ENCODE measurements around the gene CDC23. TPM values are rescaled to one million over a fixed set of nuclear protein-coding genes. Genes with fewer than 3 reads are reported as not detected.
A peak's percentile ranks its signal among the peaks of the same experiment; 100 is the strongest.

The CDC23 gene, protein sequence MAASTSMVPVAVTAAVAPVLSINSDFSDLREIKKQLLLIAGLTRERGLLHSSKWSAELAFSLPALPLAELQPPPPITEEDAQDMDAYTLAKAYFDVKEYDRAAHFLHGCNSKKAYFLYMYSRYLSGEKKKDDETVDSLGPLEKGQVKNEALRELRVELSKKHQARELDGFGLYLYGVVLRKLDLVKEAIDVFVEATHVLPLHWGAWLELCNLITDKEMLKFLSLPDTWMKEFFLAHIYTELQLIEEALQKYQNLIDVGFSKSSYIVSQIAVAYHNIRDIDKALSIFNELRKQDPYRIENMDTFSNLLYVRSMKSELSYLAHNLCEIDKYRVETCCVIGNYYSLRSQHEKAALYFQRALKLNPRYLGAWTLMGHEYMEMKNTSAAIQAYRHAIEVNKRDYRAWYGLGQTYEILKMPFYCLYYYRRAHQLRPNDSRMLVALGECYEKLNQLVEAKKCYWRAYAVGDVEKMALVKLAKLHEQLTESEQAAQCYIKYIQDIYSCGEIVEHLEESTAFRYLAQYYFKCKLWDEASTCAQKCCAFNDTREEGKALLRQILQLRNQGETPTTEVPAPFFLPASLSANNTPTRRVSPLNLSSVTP
- total RNA-seq (2021), result 41.0 and 41.3 TPM in 2 replicates
- long read RNA-seq, transcript CDC23-202 (16 exons, 3,155 nt), result major isoform, 324 of 356 reads
- long read RNA-seq, transcript CDC23-201 (3 exons, 1,079 nt), result minor isoform, 10 of 356 reads
- long read RNA-seq, partial matches to known transcripts, result 4 of 356 reads
- long read RNA-seq, other reads (novel, unspliced or antisense), result 17 of 356 reads

DNA sequence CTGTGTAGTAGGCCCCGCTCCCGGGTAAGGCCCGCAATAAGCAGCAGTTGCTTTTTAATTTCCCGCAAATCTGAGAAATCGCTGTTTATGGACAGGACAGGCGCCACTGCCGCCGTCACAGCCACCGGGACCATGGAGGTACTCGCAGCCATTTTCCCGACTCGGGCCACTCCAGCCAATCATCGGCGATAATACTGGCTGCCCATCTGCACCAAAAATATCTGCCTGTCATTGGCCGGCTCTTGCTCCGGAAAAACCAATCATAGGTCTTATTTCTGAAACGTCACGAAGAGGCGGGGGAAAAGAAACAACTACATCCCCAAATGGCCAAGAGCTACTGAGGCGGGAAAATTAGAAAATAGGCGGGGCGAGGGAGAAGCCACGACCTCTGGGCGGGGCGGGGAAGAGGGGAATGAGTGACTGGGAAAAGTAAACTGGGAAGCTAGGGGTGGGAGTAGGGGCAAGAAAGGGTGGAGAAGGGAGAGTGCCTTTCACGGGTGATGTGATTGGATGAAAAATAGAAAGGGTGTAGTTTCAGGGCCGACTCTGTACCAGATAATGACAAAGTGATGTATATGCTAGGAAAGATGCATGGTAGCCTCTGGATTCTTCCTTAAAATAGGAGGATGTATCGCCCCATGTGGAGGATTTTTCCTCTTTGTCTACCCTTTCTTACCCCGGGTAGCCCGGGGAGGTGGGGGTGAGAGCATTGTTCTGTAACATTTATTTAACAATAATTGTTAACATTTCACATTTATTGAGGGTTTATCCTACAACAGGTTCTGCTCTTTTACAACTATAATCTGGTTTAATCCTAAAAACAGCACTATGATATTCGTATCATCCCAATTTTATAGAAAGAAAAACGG, at the start of gene CDC23:
Gene CDC23 (minus strand): TSS at position 163 of the 869 bp plus-strand sequence. CDS start 11 bp downstream, at position 152.
- H3K18ac ChIP-seq (ENCODE audit: insufficient read length, low read depth, low read length), result peak within 1 kb of the TSS; percentile 93
- TF ChIP-seq, protein P1, sequence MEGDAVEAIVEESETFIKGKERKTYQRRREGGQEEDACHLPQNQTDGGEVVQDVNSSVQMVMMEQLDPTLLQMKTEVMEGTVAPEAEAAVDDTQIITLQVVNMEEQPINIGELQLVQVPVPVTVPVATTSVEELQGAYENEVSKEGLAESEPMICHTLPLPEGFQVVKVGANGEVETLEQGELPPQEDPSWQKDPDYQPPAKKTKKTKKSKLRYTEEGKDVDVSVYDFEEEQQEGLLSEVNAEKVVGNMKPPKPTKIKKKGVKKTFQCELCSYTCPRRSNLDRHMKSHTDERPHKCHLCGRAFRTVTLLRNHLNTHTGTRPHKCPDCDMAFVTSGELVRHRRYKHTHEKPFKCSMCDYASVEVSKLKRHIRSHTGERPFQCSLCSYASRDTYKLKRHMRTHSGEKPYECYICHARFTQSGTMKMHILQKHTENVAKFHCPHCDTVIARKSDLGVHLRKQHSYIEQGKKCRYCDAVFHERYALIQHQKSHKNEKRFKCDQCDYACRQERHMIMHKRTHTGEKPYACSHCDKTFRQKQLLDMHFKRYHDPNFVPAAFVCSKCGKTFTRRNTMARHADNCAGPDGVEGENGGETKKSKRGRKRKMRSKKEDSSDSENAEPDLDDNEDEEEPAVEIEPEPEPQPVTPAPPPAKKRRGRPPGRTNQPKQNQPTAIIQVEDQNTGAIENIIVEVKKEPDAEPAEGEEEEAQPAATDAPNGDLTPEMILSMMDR (conservative IDR thresholded peaks at IDR 0.05), result no peak
- H3K79me2 ChIP-seq (ENCODE audit: insufficient read depth, low read length), result peaks cover 8% of the 10 kb centered on the region
- H4K91ac ChIP-seq (ENCODE audit: insufficient read length, low read depth, low read length), result no peak within 1 kb of the TSS
- H3K4ac ChIP-seq (ENCODE audit: low read depth, low read length), result no peak within 1 kb of the TSS; the same call in 1 of the 2 replicates
- H3K56ac ChIP-seq (ENCODE audit: insufficient read length, low read depth, low read length), result peak within 1 kb of the TSS; percentile 41
- no peak within 1 kb of the TSS for H2BK15ac ChIP-seq (ENCODE audit: low read depth, low read length)
- no peaks in the 10 kb centered on the region for H3K27me3 ChIP-seq (ENCODE audit: insufficient read depth, low read length)
- H3K36me3 Mint-ChIP-seq (ENCODE audit: insufficient read depth in 1 of 3, low read depth in 3 of 3), result peaks cover 2 to 17% (median 8%) of the 10 kb centered on the region in 3 experiments; a peak in 5 of 7 replicates
- peak within 1 kb of the TSS; percentile 29 for H4K5ac ChIP-seq (ENCODE audit: insufficient read length, low read depth, low read length)
- no peak within 1 kb of the TSS for H2BK12ac ChIP-seq (ENCODE audit: insufficient read length, low read depth, low read length)
- H3K27ac ChIP-seq (ENCODE audit: insufficient read length, low read depth, low read length), result peak within 1 kb of the TSS; percentile 84
- no peaks in the 10 kb centered on the region for H4K20me1 ChIP-seq (ENCODE audit: control insufficient read depth, insufficient read depth, insufficient read length)
- peak within 1 kb of the TSS; percentile 63 for H3K4me2 ChIP-seq (ENCODE audit: insufficient read depth, insufficient read length, low read length)
- H3K9me3 Mint-ChIP-seq, result peaks cover 2 to 6% of the 10 kb centered on the region in 2 experiments; a peak in 2 of 5 replicates
- H3T11ph ChIP-seq (ENCODE audit: low read length), result peak within 1 kb of the TSS; percentile 37
- no peak within 1 kb of the TSS for H2BK20ac ChIP-seq (ENCODE audit: low read depth, low read length, poor library complexity, severe bottlenecking)
- H2BK120ac ChIP-seq (ENCODE audit: low read depth, low read length, poor library complexity, severe bottlenecking), result no peak within 1 kb of the TSS
- peaks cover 4 to 15% of the 10 kb centered on the region in 2 experiments; a peak in 2 of 4 replicates for H3K4me1 Mint-ChIP-seq
- peak within 1 kb of the TSS; percentile 0 for H2AFZ ChIP-seq (ENCODE audit: low read length)
- no peak within 1 kb of the TSS for H3K23ac ChIP-seq (ENCODE audit: insufficient read length, low read depth, low read length)
- peak within 1 kb of the TSS; percentile 98 to 99 (median 99) for H3K27ac Mint-ChIP-seq
- no CpG with 5 or more reads among the region's 32 CpGs for WGBS (ENCODE audit: extremely low coverage, insufficient read length, low lambda C conversion rate)
- H3K14ac ChIP-seq (ENCODE audit: insufficient read depth, low read length), result peak within 1 kb of the TSS; percentile 87
- peak within 1 kb of the TSS; percentile 100 for H3K4me3 Mint-ChIP-seq
- H3K9ac ChIP-seq (ENCODE audit: extremely low read depth, insufficient read length, low read length), result peak within 1 kb of the TSS; percentile 97
- H2AK5ac ChIP-seq (ENCODE audit: insufficient read length, low read length), result no peak within 1 kb of the TSS
- no peak within 1 kb of the TSS for H4K8ac ChIP-seq (replicated peaks; ENCODE audit: insufficient read length, low read depth, low read length)
- DNase-seq, result peak; percentile 98
- no peaks in the 10 kb centered on the region for H3K79me1 ChIP-seq (ENCODE audit: insufficient read depth, low read depth, low read length, poor library complexity, severe bottlenecking)
- peak within 1 kb of the TSS; percentile 31 for H2BK5ac ChIP-seq (ENCODE audit: insufficient read length, low read length)
- H3K9me3 ChIP-seq (ENCODE audit: control insufficient read depth, low read depth, low read length), result no peaks in the 10 kb centered on the region
- peaks cover 2% of the 10 kb centered on the region; the same call in 1 of the 2 replicates for H3K27me3 Mint-ChIP-seq (ENCODE audit: low read depth)
- H3K4me1 ChIP-seq (ENCODE audit: insufficient read depth, low read length), result no peaks in the 10 kb centered on the region
- peaks cover 3% of the 10 kb centered on the region for H3K23me2 ChIP-seq (ENCODE audit: insufficient read length, low read depth, low read length, poor library complexity, severe bottlenecking)

All from H9 (cell line).